Measurements from ENCODE around the gene DBN1. TPM values are rescaled to one million over a fixed set of nuclear protein-coding genes. Genes with fewer than 3 reads are reported as not detected.

Gene DBN1
- total and polyA plus RNA-seq, 2 experiments from 2014 or later, result 106 to 290 TPM

DNA sequence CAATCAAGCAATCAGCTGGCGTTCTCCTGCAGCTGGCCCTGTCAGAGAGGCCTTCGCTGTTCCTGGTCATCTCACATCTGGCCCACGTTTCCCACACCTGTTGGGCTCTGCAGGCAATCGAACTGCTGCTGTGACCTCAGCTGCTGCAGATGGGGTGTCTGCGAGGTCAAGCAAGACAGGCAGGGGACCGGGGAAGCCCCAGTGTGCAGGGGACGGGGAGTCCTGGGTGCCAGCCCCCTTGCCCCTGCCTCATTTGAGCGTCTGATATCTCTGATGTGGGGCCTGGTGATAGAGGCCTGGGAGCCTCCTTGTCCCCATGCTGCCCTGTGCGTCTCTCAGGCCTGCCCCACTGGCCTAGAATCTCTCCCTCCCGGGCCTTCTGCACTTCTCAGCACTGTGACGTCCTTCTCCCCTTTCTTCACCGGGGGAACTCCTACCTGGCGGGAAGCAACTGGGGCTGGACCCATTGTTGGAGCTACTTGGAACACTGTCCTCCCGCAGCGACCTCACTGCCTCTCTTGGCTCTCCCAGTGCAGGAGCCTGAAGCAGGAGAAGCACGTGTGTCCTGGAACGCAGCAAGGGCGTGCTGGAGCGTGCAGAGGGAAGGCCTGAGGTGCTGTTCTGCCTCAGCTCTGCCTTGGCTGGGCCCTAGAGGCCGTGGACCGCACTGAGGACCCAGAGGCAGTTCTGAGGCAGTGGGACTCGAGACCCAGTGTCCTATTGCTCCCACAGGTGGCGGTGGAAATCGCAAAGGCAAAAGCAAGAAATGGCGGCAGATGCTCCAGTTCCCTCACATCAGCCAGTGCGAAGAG lies 43.1 kb downstream of the DBN1 start:
- Histone ChIP-seq H3K27ac (ENCODE audit: low read depth) (no peak overlapping the region), H3K79me2 (replicated peaks; ENCODE audit: insufficient read depth) (peaks cover 21% of the 10 kb centered on the region), H4K20me1 (replicated peaks; ENCODE audit: insufficient read depth) (peaks cover 13% of the 10 kb centered on the region), H3K4me1 (ENCODE audit: insufficient read depth) (peaks cover 17% of the 10 kb centered on the region), H3K4me2 (no peak overlapping the region), H3K27me3 (ENCODE audit: insufficient read depth) (no peaks in the 10 kb centered on the region), H3K9me2 (ENCODE audit: insufficient read depth) (no peaks in the 10 kb centered on the region), H3K4me3 (no peak overlapping the region), H2AFZ (no peak overlapping the region), H3F3A (replicated peaks; ENCODE audit: low read depth) (peaks cover 12% of the 10 kb centered on the region), H3K36me3 (ENCODE audit: insufficient read depth) (peaks cover under 1% of the 10 kb centered on the region; the same call in 1 of the 2 replicates)
- TF ChIP-seq, protein P1, sequence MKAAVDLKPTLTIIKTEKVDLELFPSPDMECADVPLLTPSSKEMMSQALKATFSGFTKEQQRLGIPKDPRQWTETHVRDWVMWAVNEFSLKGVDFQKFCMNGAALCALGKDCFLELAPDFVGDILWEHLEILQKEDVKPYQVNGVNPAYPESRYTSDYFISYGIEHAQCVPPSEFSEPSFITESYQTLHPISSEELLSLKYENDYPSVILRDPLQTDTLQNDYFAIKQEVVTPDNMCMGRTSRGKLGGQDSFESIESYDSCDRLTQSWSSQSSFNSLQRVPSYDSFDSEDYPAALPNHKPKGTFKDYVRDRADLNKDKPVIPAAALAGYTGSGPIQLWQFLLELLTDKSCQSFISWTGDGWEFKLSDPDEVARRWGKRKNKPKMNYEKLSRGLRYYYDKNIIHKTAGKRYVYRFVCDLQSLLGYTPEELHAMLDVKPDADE (IDR thresholded peaks at IDR 0.05), result no peak
- TF ChIP-seq ZNF114 (CRISPR knock-in tag; IDR thresholded peaks at IDR 0.05), result no peak
- no peak for TF ChIP-seq EZH2 (IDR thresholded peaks at IDR 0.05; ENCODE audit: low read depth, unreplicated experiment)
- TF ChIP-seq ZNF331 (CRISPR knock-in tag; IDR thresholded peaks at IDR 0.05; ENCODE audit: low read depth), result no peak
- TF ChIP-seq POLR2AphosphoS5 (IDR thresholded peaks at IDR 0.05; ENCODE audit: low read depth), result no peak
- TF ChIP-seq, protein P2, sequence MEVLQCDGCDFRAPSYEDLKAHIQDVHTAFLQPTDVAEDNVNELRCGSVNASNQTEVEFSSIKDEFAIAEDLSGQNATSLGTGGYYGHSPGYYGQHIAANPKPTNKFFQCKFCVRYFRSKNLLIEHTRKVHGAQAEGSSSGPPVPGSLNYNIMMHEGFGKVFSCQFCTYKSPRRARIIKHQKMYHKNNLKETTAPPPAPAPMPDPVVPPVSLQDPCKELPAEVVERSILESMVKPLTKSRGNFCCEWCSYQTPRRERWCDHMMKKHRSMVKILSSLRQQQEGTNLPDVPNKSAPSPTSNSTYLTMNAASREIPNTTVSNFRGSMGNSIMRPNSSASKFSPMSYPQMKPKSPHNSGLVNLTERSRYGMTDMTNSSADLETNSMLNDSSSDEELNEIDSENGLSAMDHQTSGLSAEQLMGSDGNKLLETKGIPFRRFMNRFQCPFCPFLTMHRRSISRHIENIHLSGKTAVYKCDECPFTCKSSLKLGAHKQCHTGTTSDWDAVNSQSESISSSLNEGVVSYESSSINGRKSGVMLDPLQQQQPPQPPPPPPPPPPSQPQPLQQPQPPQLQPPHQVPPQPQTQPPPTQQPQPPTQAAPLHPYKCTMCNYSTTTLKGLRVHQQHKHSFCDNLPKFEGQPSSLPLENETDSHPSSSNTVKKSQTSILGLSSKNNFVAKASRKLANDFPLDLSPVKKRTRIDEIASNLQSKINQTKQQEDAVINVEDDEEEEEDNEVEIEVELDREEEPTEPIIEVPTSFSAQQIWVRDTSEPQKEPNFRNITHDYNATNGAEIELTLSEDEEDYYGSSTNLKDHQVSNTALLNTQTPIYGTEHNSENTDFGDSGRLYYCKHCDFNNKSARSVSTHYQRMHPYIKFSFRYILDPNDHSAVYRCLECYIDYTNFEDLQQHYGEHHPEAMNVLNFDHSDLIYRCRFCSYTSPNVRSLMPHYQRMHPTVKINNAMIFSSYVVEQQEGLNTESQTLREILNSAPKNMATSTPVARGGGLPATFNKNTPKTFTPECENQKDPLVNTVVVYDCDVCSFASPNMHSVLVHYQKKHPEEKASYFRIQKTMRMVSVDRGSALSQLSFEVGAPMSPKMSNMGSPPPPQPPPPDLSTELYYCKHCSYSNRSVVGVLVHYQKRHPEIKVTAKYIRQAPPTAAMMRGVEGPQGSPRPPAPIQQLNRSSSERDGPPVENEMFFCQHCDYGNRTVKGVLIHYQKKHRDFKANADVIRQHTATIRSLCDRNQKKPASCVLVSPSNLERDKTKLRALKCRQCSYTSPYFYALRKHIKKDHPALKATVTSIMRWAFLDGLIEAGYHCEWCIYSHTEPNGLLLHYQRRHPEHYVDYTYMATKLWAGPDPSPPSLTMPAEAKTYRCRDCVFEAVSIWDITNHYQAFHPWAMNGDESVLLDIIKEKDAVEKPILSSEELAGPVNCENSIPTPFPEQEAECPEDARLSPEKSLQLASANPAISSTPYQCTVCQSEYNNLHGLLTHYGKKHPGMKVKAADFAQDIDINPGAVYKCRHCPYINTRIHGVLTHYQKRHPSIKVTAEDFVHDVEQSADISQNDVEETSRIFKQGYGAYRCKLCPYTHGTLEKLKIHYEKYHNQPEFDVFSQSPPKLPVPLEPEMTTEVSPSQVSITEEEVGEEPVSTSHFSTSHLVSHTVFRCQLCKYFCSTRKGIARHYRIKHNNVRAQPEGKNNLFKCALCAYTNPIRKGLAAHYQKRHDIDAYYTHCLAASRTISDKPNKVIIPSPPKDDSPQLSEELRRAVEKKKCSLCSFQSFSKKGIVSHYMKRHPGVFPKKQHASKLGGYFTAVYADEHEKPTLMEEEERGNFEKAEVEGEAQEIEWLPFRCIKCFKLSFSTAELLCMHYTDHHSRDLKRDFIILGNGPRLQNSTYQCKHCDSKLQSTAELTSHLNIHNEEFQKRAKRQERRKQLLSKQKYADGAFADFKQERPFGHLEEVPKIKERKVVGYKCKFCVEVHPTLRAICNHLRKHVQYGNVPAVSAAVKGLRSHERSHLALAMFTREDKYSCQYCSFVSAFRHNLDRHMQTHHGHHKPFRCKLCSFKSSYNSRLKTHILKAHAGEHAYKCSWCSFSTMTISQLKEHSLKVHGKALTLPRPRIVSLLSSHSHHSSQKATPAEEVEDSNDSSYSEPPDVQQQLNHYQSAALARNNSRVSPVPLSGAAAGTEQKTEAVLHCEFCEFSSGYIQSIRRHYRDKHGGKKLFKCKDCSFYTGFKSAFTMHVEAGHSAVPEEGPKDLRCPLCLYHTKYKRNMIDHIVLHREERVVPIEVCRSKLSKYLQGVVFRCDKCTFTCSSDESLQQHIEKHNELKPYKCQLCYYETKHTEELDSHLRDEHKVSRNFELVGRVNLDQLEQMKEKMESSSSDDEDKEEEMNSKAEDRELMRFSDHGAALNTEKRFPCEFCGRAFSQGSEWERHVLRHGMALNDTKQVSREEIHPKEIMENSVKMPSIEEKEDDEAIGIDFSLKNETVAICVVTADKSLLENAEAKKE (CRISPR knock-in tag; IDR thresholded peaks at IDR 0.05), result no peak
- TF ChIP-seq, protein P3, sequence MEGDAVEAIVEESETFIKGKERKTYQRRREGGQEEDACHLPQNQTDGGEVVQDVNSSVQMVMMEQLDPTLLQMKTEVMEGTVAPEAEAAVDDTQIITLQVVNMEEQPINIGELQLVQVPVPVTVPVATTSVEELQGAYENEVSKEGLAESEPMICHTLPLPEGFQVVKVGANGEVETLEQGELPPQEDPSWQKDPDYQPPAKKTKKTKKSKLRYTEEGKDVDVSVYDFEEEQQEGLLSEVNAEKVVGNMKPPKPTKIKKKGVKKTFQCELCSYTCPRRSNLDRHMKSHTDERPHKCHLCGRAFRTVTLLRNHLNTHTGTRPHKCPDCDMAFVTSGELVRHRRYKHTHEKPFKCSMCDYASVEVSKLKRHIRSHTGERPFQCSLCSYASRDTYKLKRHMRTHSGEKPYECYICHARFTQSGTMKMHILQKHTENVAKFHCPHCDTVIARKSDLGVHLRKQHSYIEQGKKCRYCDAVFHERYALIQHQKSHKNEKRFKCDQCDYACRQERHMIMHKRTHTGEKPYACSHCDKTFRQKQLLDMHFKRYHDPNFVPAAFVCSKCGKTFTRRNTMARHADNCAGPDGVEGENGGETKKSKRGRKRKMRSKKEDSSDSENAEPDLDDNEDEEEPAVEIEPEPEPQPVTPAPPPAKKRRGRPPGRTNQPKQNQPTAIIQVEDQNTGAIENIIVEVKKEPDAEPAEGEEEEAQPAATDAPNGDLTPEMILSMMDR (conservative IDR thresholded peaks at IDR 0.05; ENCODE audit: low read depth in 2 of 2), result no peak
- no peak for TF ChIP-seq CREB1 (CRISPR knock-in tag; IDR thresholded peaks at IDR 0.05; ENCODE audit: low read depth)
- TF ChIP-seq EZH2phosphoT487 (IDR thresholded peaks at IDR 0.05; ENCODE audit: unreplicated experiment), result no peak
- TF ChIP-seq REST (IDR thresholded peaks at IDR 0.05; ENCODE audit: unreplicated experiment), result no peak
- TF ChIP-seq NANOG (IDR thresholded peaks at IDR 0.05; ENCODE audit: borderline replicate concordance), result no peak
- no peak for TF ChIP-seq STAT1 (IDR thresholded peaks at IDR 0.05; ENCODE audit: unreplicated experiment)
- TF ChIP-seq JUNB (IDR thresholded peaks at IDR 0.05; ENCODE audit: unreplicated experiment), result no peak
- H3K27me3 Mint-ChIP-seq (ENCODE audit: insufficient read depth, low read depth, poor library complexity), result peaks cover 16% of the 10 kb centered on the region
- DNase-seq (ENCODE audit: low spot score) (no peak), ATAC-seq (no peak)
- no peak overlapping the region for H3K27ac Mint-ChIP-seq
- no peaks in the 10 kb centered on the region; the same call in 2 of the 3 replicates for H3K9me3 Mint-ChIP-seq
- peaks cover 21% of the 10 kb centered on the region for H3K36me3 Mint-ChIP-seq (ENCODE audit: low read depth)
- no peak overlapping the region; the same call in 2 of the 3 replicates for H3K4me3 Mint-ChIP-seq
- H3K4me1 Mint-ChIP-seq, result peaks cover 22% of the 10 kb centered on the region
